NOMO-1 (cell line): ENCODE measurements around the gene TSPAN11.
"Not testable (repeated sequence)": the region's sequence is repeated elsewhere in the genome, so short reads cannot be mapped to it uniquely, and the experiment has no call there.

Experiments
- DNase-seq, 2 experiments: peaks; one replicate each; lab custom pipeline; 2025; ENCODE audit not compliant: unreplicated experiment in 2 of 2; lab: John Stamatoyannopoulos, UW

The TSPAN11 gene

GRCh38 chr12:31000751-31001150 lies 74.2 kb downstream of the TSPAN11 start:
- no peak for DNase-seq

DNA sequence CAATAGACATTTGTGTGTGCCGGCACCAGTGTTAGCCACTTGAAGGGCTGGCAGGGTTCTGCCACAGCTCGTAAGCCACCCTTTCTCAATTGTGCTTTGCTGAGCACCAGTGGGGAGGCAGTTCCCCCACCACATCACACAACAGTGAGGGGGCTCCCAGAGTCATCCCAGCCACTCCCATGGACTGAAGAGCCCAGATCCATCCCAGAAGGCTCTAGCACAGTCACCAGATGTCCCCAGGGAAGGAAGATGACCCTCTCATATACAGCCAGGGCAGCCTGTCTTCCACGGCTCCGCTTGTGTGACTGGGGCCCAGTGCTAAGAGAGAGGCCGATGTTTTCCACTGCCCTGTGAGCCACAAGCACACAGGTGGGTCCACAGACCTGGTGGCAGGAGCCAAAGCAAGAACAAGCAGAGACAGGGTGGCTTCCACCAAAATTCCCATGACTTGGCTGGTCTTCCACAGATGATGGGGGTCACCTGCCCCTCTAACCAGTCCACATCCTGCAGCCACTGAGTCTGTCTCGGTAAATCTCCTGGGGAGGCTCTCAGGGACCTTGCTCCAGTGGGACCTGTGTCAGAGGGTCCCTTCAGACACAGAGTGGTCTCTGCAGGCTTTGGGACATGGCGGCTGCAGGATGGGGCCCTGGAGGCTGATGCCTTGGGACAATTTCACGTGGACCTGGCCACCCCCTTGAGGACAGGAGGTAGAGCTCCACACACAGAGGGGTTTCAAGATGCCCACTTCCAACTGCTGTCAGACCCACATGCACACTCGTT lies 75.2 kb downstream of the TSPAN11 start:
- DNase-seq, result no peak

GRCh38 chr12:31002361-31002725 lies 75.8 kb downstream of the TSPAN11 start:
- no peak for DNase-seq

GRCh38 chr12:31002999-31003398 lies 76.5 kb downstream of the TSPAN11 start:
- DNase-seq, result no peak

DNA sequence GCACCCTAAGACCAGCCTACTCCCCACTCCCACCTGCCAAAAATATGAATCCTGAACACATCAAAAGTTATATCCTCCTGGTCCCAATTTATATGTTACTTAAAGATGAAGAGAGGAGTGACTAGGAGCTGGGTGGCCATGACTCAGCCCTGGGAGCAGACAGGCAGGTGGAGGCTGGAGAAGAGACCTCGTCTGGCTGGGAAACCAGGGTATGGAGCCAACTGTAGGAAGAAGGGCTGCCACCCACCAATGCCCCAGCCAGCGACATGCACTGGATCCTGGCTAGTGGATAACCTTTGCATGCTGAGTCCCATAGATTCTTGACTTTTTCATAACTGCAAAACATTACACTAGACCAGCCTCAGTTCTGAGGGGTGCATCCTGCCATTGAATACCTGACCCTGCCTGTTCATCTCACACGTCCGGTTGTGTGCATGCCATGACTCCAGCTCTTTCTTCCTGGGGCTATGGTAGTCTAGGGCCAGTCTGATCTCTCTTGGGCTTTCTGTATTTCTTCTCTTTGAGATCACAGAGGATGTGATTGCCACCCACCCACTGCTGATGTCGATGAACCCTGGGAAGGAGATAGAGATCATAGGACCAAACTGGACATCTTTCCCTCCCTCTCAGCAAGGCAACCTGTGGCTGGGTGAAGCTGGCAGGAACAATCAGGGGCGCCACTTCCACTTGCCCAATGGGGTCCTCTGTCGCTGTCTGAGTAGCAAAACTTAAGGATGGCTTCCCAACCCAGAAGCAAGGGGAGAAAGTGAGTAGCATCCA lies 77.5 kb downstream of the TSPAN11 start:
- no peak for DNase-seq

- DNase-seq, result no peak
These were observed 78.1 kb downstream of the TSPAN11 start for GRCh38 chr12:31004666-31005065.

GRCh38 chr12:31005256-31005943 lies 78.9 kb downstream of the TSPAN11 start:
- no peak for DNase-seq

GRCh38 chr12:31005944-31006361 lies 79.4 kb downstream of the TSPAN11 start:
- DNase-seq, result no peak

- DNase-seq, result no peak
These were observed 80.0 kb downstream of the TSPAN11 start for GRCh38 chr12:31006416-31007152.

- no peak for DNase-seq
These were observed 80.6 kb downstream of the TSPAN11 start for GRCh38 chr12:31007153-31007495.

- DNase-seq, result no peak
These were observed 81.2 kb downstream of the TSPAN11 start for GRCh38 chr12:31007636-31008175.

- DNase-seq, result no peak
These were observed 81.8 kb downstream of the TSPAN11 start for GRCh38 chr12:31008241-31008761.

DNA sequence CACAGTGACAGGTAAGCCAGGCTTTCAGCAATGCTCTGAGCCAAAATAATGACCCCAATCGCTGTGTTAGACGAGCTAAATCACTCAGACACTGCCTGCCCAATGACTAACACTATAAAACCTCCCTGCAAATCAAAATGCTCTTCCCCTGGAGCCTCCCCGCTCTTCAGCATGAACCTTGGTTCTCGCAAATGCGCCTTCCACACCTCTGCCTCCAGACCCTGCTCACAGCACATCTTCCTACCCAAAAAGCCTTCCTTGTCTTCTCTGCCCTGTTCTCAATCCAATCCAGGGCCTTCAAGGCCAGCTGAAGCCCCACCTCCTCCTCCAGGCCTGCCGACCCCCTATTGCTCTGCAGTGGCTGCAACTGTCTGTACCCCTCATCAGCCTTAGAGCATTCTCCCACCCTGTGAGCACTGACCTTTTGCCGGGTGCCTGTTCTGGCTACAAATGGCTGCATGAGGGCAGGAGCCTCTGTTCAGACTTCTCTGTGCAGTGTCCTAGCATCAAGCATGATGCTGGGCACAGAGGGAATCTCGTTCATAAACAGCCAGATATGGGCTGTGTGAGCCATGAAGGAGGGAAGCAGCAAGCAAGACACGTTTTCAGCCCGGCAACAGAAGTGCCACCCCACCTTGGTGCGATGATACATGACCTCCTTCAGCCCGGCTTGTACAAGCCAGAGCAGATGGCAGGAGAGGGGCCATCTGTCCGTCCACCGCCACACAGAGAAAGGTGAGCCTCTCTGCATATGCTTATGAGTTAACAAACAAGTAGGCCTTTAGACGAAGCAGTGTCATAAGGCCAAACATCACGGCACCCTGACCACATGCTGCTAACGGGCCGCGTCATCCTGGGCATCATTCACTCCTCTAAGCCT lies 82.7 kb downstream of the TSPAN11 start:
- DNase-seq, result no peak

DNA sequence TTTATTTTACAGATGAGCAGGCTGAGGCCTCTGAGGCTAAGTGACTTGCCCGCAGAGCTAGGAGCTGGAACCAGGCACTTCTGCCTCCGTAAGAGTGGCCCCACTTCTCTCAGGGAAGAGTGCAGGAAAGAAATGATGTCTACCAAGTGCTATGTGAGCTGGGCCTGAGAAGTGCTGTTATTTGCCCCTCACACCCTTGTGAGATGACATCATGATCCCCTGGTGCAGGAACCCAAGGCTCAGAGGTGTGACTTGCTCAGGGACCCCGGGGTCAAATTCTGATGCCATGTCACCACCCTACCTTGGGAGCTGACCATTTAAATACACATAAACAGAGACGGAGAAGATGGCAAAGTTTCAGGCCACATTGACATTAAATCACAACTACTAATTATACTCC lies 83.4 kb downstream of the TSPAN11 start:
- no peak for DNase-seq

DNA sequence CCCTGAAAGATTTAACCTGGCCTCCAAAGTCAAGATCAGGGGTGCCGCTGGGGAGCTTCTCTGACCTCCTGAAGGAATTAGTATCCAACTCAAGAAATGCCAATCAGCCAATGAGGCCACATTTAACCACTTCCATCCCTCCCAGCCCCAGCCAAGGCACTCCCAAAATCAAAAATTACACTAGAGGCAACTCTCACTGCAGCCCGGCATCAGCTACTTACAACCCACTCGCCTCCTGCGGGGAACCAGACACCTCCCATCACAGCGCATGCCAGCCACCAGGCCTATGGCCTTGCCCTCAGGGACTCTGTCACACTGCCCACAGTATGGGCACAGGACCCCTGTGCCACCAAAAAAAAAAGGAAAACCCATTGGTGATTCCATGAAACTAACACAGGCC lies 84.8 kb downstream of the TSPAN11 start:
- no peak for DNase-seq

DNA sequence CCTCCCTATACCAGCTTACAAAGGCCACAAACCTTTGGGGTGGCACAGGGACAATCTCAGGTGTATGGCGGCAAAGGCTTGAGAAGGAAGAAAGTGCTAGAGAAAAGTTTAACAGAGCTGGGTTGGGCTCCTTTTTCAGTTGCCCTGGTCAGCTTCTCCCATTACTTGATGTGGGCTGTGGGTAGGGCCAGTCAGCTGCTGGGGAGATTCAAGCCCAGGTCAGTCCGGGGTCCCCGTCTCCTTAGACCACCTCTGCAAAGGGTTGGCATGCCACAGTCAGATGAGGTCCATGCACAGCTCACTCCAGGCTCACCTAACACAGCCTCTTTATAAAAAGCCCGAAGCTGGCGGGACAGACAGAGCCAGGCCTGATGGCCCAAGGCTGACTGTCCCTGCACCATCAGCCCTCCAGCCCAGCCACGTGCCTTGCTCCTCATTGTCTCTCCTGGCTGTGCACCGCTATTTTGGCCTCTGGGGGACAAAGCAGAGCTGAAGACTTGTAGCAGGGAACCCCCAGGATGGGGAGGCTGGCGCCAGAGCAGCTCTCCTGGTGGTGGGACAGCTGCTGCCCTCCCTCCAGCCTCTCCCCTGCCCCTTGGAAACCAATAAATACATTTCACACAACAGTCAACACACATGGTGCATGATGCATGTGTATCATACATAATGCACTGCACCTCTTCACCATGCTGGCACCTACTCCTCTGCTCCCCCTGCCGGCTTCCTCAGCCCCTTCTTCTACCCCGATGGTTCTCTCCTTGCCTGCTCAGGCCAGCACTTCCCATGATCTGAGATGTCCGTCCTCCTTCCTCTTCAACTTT lies 85.4 kb downstream of the TSPAN11 start:
- no peak for DNase-seq

DNA sequence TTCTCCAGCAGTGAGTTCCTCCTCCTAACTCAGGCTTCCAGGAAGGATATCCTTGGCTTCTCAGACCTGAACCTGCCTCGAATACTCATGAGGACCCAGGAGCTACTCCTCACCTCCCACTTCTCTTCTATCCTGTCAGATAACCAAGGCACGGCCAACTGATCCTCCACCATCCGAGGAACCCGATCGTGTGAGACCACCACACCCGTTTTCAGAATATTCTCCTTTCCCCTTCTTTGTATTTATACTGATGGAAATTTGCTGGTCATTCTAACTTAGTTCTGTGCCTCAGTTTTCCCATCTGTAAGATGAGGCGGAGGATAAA lies 86.0 kb downstream of the TSPAN11 start:
- DNase-seq, result not testable (repeated sequence)

DNA sequence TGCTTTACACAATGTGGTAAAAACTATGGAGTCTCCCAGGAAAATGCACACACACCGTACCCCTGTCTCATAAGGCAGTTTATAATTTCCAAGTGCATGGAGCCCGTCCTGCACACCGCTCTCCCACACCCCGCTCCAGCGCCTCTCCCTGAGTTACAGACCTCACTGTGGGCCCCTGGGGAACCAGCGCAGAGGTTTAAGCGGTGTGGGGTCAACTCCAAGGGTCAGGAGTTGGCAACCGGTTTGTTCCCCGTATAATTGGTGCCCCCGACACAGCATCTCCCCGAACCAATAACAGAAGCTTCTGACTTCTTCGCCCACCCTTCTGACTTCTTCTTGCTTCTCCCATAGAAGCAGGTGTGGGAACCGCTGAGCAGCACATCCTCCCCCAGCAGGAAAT lies 88.7 kb downstream of the TSPAN11 start:
- no peak for DNase-seq

DNA sequence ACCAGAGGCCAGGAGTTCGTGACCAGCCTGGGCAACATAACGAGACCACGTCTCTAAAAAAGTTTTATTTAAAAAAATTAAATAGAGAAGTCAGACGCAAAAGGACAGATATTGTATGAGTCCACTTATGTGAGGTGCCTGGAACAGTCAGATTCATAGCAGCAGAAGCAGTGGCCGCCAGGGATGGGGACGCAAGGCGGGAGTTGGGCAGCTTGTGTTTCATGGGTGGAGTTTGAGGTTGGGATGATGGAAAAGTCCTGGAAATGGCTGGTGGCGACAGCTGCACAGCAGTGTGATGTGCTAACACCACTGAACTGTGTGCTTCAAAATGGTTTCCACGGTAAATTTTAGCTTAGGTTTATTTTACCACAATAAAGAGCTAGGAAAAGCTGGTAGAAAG lies 89.5 kb downstream of the TSPAN11 start:
- no peak for DNase-seq
